Activated gamma-delta T cell treated with anti-CD3 and anti-CD28 coated beads, Interleukin-2, amount 50 U/mL, for 16 hours (primary cell): ENCODE measurements around the gene SSH2.
A peak's percentile ranks its signal among the peaks of the same experiment; 100 is the strongest.

ENCODE experiments used
- DNase-seq: peaks from one replicate; pipeline ENCODE4 v3.0.0-alpha.2; 2020; ENCODE audit warnings: low read depth

The SSH2 gene

GRCh38 chr17:29611351-29612093 lies 318.5 kb downstream of the SSH2 start:
- DNase-seq: no peak

DNA sequence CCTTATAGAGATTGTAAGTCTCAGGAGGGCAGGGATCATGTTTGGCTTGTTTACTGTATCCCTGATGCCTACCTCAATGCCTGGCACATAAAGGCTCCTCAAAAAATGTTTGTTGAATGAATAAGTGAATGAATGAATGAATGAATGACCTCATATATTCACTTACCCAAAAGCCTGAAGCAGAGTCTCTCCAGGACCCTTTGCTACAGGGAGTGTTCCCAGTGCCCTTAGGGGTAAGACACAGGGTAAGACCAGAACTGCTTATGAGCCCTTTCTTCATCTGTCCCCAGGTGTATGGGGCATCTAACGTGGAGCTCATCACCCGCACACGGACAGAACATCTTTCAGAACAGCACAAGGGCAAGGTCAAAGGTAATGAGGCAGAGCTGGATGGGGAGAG lies 319.6 kb downstream of the SSH2 start:
- no peak for DNase-seq

- DNase-seq: no peak
Measured at GRCh38 chr17:29608986-29609385, 321.0 kb downstream of the SSH2 start.

DNA sequence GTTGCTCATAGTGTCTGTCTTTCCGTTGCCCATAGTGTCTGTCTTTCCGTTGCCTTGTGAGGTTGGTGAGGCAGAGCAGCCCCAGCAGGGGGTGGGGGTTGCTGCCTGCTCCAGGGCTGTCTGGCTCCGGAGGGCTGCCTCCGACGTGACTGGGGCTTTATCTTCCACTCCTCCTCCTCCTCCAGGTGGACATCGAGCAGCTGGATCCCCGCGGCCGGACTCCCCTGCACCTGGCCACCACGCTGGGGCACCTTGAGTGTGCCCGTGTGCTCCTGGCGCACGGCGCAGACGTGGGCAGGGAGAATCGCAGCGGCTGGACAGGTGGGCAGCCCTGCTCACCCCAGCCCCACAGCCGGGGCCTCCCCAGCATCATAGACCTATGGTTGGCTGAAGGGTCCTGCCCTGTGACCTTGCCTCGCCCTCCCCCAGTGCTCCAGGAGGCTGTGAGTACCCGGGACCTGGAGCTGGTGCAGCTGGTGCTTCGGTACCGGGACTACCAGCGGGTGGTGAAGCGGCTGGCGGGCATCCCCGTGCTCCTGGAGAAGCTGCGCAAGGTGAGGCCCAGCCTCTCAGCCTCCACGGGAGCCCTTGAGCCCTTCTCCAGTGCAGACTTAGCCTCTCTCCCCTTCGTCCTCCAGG lies 322.4 kb downstream of the SSH2 start:
- DNase-seq: no peak

- no peak for DNase-seq
Measured at GRCh38 chr17:29603109-29603674, 326.8 kb downstream of the SSH2 start.

GRCh38 chr17:29597361-29598172 lies 332.5 kb downstream of the SSH2 start:
- DNase-seq: no peak

DNA sequence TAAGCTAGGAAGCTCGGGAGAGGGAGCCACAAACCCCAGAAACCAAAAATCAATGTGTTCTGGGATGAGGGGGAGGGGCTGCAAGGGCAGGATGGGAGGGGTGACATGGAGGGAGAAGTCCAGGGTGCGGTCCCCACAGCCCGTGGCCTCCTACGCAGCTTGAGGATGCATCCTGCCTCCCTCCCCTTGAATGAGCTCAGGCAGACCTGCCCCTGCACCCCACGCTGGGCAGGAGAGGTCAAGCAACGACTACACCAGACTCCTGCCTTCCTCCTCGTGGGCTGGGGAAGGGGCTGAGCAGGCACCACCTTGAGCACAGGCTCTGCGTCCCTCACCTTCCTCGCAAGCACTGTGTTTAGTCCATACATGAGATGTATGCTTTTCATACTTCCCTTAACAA lies 333.2 kb downstream of the SSH2 start:
- no peak for DNase-seq

DNA sequence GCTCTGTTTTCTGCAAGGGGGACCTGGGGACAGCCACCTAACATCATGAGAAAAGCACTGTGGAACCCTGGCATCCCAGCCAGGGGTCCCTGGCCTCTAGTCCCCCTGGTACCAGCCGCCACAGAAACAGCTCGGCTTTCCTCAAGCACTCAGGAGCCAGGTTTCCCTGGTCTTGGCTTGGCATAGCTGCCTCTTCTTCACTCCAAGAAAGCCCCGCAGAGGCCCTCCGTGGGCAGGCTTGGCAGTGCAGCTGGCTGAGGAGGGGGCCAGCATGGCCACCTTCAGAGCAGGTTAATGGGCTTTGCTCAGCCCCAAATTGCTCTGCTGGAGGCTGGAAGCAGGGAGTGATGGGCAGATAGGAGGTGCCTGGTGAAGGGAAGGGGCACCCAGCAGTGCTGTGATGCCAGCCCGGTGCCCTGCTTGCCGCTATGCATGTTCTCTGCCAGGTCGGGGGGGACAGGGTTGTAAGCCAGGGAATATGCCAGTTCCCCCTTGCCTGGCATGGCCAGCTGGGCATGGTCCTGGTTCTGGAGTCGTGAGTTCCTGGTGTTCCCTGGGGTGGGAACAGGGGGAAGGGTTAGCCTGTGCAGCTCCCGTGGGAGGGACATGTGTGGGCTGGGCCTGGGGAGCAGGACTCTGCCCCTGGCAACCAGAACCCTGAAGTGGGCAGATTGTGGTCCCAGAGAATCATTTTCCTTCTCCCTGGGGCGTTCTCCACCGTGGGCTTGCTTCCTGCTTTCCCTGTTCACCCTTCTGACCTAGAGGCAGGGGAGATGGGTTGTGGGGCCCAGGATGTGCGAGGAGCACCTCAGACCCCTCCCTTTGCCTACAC lies 333.9 kb downstream of the SSH2 start:
- no peak for DNase-seq

DNA sequence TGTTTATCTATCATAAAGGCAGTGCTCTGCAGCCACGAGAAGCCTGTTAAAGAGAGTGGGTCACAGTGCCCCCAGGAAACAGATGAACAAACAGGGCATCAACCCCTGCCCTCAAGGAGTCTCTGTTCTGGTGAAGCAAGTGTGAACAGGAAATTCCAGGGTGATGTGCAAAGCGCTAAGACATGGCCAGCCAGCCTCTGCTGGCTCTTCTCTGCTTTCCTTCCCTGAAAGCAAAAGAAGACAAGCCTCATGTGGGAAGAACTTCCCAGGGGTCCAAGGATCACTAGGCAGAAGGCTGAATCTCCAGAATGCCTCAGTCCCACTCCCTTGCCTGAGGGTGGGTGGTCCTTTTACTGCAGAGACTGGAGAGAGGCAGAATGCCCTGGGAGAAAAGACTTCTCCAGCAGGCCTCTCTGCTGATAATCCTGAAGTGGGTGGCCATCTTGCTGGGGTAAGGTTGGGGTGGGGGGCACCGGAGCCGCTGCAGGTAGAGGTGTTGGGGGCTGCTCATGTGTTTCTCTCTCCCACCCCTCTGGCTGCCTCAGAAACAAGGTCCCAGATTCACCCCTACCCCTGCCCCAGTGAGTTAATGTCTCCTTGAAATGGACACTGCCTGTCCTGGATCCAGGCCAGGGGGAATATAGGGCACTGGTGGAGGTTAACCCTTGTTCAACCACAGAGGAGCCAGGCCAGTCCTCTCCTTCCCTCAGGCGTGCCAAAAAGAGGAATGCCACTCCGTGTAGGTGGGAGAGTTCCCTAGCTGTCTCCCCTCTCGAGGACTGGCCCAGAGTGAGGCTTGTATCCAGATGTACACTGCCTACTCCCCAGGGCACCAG lies 334.7 kb downstream of the SSH2 start:
- no peak for DNase-seq

DNA sequence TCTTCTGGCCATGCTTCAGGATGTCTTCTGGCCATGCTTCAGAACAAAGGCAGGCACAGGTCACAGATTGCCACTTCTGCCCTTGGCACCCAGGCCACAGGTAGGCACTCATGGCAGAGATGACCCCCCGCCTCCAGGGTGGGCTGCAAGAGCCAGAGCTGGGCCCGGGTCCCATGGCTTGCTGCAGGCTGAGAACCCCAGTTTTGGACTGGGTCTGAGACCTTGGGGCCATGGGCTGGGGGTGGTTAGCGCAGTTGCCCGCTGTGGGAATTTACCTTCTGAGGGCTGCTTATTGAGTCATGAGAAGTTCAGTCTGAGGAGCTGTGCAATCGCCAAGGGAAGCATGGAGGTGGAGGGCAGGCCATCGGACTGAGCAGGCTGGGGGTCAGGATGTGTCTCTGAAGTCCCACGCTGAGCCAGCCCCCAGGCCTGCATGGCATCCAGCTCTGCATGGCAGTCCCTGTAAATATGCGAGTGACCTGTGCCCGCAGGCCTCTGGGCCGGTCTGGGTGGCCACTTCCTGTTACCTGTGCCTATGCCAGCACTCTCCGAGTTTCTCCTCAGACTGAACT lies 335.4 kb downstream of the SSH2 start:
- no peak for DNase-seq

- no peak for DNase-seq
Measured at GRCh38 chr17:29593591-29594518, 336.2 kb downstream of the SSH2 start.

- DNase-seq: no peak
Measured at GRCh38 chr17:29592850-29593551, 337.0 kb downstream of the SSH2 start, which contains the start of gene ANKRD13B. ANKRD13B (plus strand) TSS chr17:29593132; CDS start chr17:29593622, 490 bp downstream.

GRCh38 chr17:29591737-29592608 lies 338.1 kb downstream of the SSH2 start:
- peak; percentile 69 for DNase-seq

DNA sequence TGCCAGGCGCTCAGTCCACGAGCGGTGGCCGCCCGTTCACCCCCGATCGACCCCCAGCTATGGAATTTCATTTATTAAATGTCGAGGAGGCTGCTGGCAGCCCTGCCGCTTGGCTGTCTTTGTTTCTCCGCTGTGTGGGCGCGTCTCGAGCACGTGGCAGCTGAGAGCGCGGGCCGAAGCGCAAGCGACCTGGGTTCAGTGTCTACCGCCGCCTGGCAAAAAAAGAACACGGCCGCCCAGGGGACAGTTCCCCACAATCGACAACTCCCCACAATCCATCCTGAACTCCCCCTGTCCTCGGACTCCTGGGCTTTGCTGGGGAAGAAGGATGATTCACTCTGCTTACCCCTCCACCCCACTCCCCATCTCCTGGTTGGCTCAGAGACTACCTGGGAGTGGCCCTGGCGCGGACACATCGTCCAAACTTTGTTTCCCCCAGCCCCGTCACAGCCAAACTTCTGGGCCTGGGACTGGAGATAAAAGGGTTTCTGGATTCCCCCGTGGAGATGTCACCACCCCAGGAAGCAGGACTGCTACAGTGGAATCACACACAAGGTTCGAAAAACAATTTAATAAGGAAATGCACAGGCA lies 338.8 kb downstream of the SSH2 start:
- no peak for DNase-seq

DNA sequence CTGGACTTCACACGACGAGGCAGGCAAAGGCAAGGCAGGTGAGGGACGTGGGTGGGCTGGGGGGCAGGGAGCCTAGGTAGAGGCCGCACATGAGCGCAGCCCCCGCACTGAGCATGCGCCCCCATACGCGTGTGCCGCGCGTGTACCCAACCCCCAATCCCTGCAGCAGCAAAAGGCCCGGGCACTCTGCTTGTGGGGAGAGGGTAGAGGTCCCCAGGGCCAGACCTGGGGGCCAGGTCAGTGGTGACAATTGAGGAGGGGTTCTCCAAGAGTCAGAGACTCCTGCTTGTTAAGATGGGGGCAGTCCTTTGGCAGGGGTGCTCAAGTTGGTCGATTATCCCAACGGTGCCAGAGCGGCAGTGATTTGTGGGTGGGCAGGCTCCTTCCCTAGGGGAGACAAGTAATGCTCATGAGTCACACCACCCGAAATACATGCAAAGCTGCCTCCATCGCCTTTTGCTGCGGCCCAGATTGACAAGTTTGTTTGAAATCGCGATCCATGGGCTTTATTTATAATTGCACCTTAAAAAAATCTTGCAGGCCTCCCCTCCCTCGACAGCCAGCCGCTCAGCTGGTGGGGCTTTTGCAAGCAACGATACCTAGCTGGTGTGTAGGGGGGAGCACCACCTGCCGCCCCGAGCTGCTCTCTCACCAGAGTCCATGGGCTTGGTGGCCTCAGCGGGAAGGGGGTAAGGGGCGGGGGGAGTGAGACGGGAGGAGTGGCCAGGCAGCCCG lies 339.4 kb downstream of the SSH2 start:
- no peak for DNase-seq
